SK-N-SH (cell line): ENCODE data around the gene ARPC5. TPM values are rescaled to one million over a fixed set of nuclear protein-coding genes. Genes with fewer than 3 reads are reported as not detected.

Experiments
- CTCF ChIA-PET: fragments of 300-600, 350-600 bp; formaldehyde crosslinking; extraction: SDS; loops from one replicate; lab custom pipeline; 2021; lab: Yijun Ruan, JAX
- POLR2A ChIA-PET: fragments of 350-600 bp; sonication (Branson Sonifier 250); formaldehyde crosslinking; extraction: SDS; loops from one replicate; lab custom pipeline; 2020; ENCODE audit warnings: antibody characterized with exemption, inconsistent platforms; lab: Yijun Ruan, JAX
- DNase-seq: peaks from one replicate; pipeline ENCODE4 v3.0.0; 2012
- H2AFZ ChIP-seq: fragments of 200-600 bp; sonication (generic); 2 replicates; pipeline ENCODE4 v1.8.1; 2016; ENCODE audit warnings: antibody characterized with exemption, mild to moderate bottlenecking, low read depth
- H3F3A ChIP-seq: fragments of 200-600 bp; sonication (generic); replicated peaks from 2 replicates; pipeline ENCODE3; 2016; ENCODE audit warnings: antibody characterized with exemption, mild to moderate bottlenecking; ENCODE audit not compliant: insufficient read depth
- H3K27ac ChIP-seq, 2 experiments: fragments of 200-500 bp in 1 of 2; fragments of 200-600 bp in 1 of 2; sonication (Bioruptor generic) in 1 of 2; sonication (generic), shearing (Covaris generic) in 1 of 2; 2 replicates each; pipeline versions ENCODE4 v1.5.1 to v1.6.1; 2014 to 2016; ENCODE audit warnings: low read depth in 2 of 2, inconsistent platforms in 1 of 2, low read length in 1 of 2, mild to moderate bottlenecking in 1 of 2, mixed read lengths in 1 of 2
- H3K27me3 ChIP-seq: fragments of 200-600 bp; sonication (generic), shearing (Covaris generic); 2 replicates; pipeline ENCODE4 v1.6.1; 2016; ENCODE audit warnings: mixed run types; ENCODE audit not compliant: insufficient read depth
- H3K36me3 ChIP-seq, 2 experiments: fragments of 200-500 bp in 1 of 2; fragments of 200-600 bp in 1 of 2; sonication (Bioruptor generic) in 1 of 2; sonication (generic) in 1 of 2; replicated peaks in 1 of 2; 2 replicates each; pipeline versions ENCODE3 to v1.5.1; 2014 to 2016; ENCODE audit warnings: low read length in 1 of 2, mild to moderate bottlenecking in 1 of 2; ENCODE audit not compliant: insufficient read depth in 2 of 2, control insufficient read depth in 1 of 2
- H3K4me1 ChIP-seq, 2 experiments: fragments of 200-500 bp in 1 of 2; fragments of 200-600 bp in 1 of 2; sonication (Bioruptor generic) in 1 of 2; sonication (generic), shearing (Covaris generic) in 1 of 2; 2 replicates each; pipeline versions ENCODE4 v1.5.1 to v1.6.1; 2014 to 2016; ENCODE audit warnings: low read depth in 1 of 2, low read length in 1 of 2, mixed run types in 1 of 2; ENCODE audit not compliant: insufficient read depth in 2 of 2, control insufficient read depth in 1 of 2
- H3K4me2 ChIP-seq: fragments of 200-600 bp; sonication (generic), shearing (Covaris generic); 2 replicates; pipeline ENCODE4 v1.6.1; 2017; ENCODE audit warnings: mixed run types
- H3K4me3 ChIP-seq, 2 experiments: fragments of 200-500 bp in 1 of 2; fragments of 200-600 bp in 1 of 2; sonication (Bioruptor generic) in 1 of 2; sonication (generic), shearing (Covaris generic) in 1 of 2; 2 replicates each; pipeline versions ENCODE4 v1.5.1 to v1.8.1; 2014 to 2016; ENCODE audit warnings: low read depth in 2 of 2, inconsistent platforms in 1 of 2, low read length in 1 of 2, mild to moderate bottlenecking in 1 of 2, mixed read lengths in 1 of 2, moderate library complexity in 1 of 2
- H3K79me2 ChIP-seq: fragments of 200-600 bp; sonication (generic); 2 replicates; pipeline ENCODE4 v1.8.1; 2017; ENCODE audit warnings: mild to moderate bottlenecking; ENCODE audit not compliant: insufficient read depth
- H3K9ac ChIP-seq: fragments of 200-600 bp; sonication (generic); 2 replicates; pipeline ENCODE4 v1.6.1; 2017; ENCODE audit warnings: mixed run types
- H3K9me2 ChIP-seq: fragments of 200-600 bp; sonication (generic); 2 replicates; pipeline ENCODE4 v1.6.1; 2017; ENCODE audit warnings: mixed run types
- H3K9me3 ChIP-seq: fragments of 200-600 bp; sonication (generic); 2 replicates; pipeline ENCODE4 v1.6.1; 2017; ENCODE audit warnings: mixed run types, mild to moderate bottlenecking, moderate library complexity
- H4K20me1 ChIP-seq: fragments of 200-600 bp; sonication (generic); 2 replicates; pipeline ENCODE4 v1.6.1; 2017; ENCODE audit warnings: mild to moderate bottlenecking, mixed run types; ENCODE audit not compliant: insufficient read depth
- CTCF ChIP-seq: fragments of 200-600 bp; sonication (generic); IDR thresholded peaks from 2 replicates; pipeline ENCODE4 v1.6.1; 2017; ENCODE audit warnings: antibody characterized with exemption, mild to moderate bottlenecking, moderate library complexity
- FOXM1 ChIP-seq: IDR thresholded peaks from 2 replicates; pipeline ENCODE4 v1.4.0; 2012; ENCODE audit warnings: low read depth, mild to moderate bottlenecking
- JUND ChIP-seq: IDR thresholded peaks from 2 replicates; pipeline ENCODE4 v1.4.0; 2012
- NFIC ChIP-seq: IDR thresholded peaks from 2 replicates; pipeline ENCODE4 v1.4.0; 2012; ENCODE audit warnings: borderline replicate concordance
- NRF1 ChIP-seq: IDR thresholded peaks from 2 replicates; pipeline ENCODE4 v1.6.1; 2012; ENCODE audit warnings: low read depth, mild to moderate bottlenecking, low read length
- PBX3 ChIP-seq: IDR thresholded peaks from 2 replicates; pipeline ENCODE4; 2012
- RCOR1 ChIP-seq: fragments of 150-350 bp; IDR thresholded peaks from 2 replicates; pipeline ENCODE4 v1.6.1; 2017; ENCODE audit warnings: antibody characterized with exemption, low read length
- RFX5 ChIP-seq: IDR thresholded peaks from 2 replicates; pipeline ENCODE4 v1.6.1; 2012; ENCODE audit warnings: mild to moderate bottlenecking, improper control_type of control experiment, low read length
- YY1 ChIP-seq: IDR thresholded peaks from 2 replicates; pipeline ENCODE4 v1.4.0; 2012; ENCODE audit warnings: low read depth, mild to moderate bottlenecking
- WGBS: methylation state at CpG from one replicate; pipeline ENCODE4 v1.1.6; 2017; ENCODE audit warnings: low lambda C conversion rate; 5-methylcytosine and 5-hydroxymethylcytosine counted together
- polyA plus RNA-seq, 3 experiments: library from polyadenylated mRNA; depleted of rRNA; stranded (reverse); fragments of >200 nt; gene quantifications; 2 replicates each; pipeline ENCODE4 v1.2.3, GENCODE V29; 2012
- TF ChIP-seq, protein P1 (sequence below): IDR thresholded peaks from 2 replicates; pipeline ENCODE4 v1.4.0; 2012; ENCODE audit warnings: low read depth, borderline replicate concordance

Gene ARPC5
- polyA plus RNA-seq, 1 of the 3 experiments (the other 2 are of a cell fraction) = 66.8 TPM

- Histone ChIP-seq H3F3A (no peaks in the 10 kb centered on the region), H3K9me2 (no peaks in the 10 kb centered on the region), H3K4me1 (no peaks in the 10 kb centered on the region), H3K4me2 (no peak overlapping the region), H3K36me3 (no peaks in the 10 kb centered on the region), H3K27me3 (no peaks in the 10 kb centered on the region), H3K9ac (no peak overlapping the region), H4K20me1 (no peaks in the 10 kb centered on the region), H2AFZ (no peak overlapping the region), H3K79me2 (no peaks in the 10 kb centered on the region), H3K4me3 (no peak overlapping the region), H3K27ac (no peak overlapping the region), H3K9me3 (no peaks in the 10 kb centered on the region)
- no peak for DNase-seq
- TF ChIP-seq JUND (no peak), YY1 (no peak), NFIC (no peak), NRF1 (no peak), PBX3 (no peak), FOXM1 (no peak), RCOR1 (no peak), RFX5 (no peak)
- TF ChIP-seq, protein P1, sequence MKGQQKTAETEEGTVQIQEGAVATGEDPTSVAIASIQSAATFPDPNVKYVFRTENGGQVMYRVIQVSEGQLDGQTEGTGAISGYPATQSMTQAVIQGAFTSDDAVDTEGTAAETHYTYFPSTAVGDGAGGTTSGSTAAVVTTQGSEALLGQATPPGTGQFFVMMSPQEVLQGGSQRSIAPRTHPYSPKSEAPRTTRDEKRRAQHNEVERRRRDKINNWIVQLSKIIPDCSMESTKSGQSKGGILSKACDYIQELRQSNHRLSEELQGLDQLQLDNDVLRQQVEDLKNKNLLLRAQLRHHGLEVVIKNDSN = no peak
- ChIA-PET CTCF (interaction anchor here (0.6 kb wide), 1 partner anchor 164 kb away, joined by 3 read pairs; the partner anchor contains the start of gene NMNAT2), POLR2A (no interaction called here)
- 93% methylated on average over 12 of the region's 12 CpGs for WGBS
These were observed 53.4 kb downstream of the ARPC5 start for GRCh38 chr1:183582021-183582713.

DNA sequence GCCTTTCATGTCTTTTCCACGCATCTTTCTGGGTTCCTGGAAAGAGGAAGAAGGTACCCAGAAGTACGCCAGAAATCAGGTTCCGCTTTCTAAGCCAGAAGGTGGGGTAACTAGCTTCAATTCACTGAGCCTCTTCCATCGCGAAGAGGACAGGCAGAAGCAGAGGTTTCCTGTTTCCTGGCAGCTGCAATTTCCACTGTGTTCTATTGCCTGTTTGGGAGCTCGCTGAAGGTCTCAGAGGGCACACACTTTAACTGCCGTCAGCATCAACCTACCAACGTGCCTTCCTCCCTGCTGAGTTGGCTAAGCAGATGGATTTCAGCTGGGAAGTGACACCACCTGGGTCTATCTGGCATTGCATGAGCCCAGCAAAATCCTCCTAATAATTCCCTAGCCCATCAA is 55.3 kb downstream of the ARPC5 start:
- H3K27ac ChIP-seq = no peak overlapping the region
- no peaks in the 10 kb centered on the region for H3K27me3 ChIP-seq
- ChIA-PET POLR2A (no interaction called here), CTCF (interaction anchor here (0.8 to 1.6 kb wide), 4 partner anchors 10 to 353 kb away, joined by 3 to 6 read pairs (median 4); no protein-coding TSS in a partner anchor)
- H3K9me3 ChIP-seq = no peaks in the 10 kb centered on the region
- 90% methylated on average over 6 of the region's 8 CpGs for WGBS
- H3K4me2 ChIP-seq = no peak overlapping the region
- no peak for DNase-seq
- H3K36me3 ChIP-seq = no peaks in the 10 kb centered on the region
- TF ChIP-seq CTCF (peak; percentile 22; the same call in 1 of the 2 replicates), NFIC (no peak)
- TF ChIP-seq, all 33 proteins: peak for 1
- no peaks in the 10 kb centered on the region for H3F3A ChIP-seq
- no peak overlapping the region for H3K9ac ChIP-seq
- H3K4me3 ChIP-seq = no peak overlapping the region
- no peaks in the 10 kb centered on the region for H3K9me2 ChIP-seq
- H3K4me1 ChIP-seq = no peaks in the 10 kb centered on the region
- no peaks in the 10 kb centered on the region for H3K79me2 ChIP-seq
- H4K20me1 ChIP-seq = no peaks in the 10 kb centered on the region
- H2AFZ ChIP-seq = no peak overlapping the region
